Peyer's patch (tissue), 4 donors: ENCODE results near the gene TC2N. TPM values are rescaled to one million over a fixed set of nuclear protein-coding genes. Genes with fewer than 3 reads are reported as not detected.

Experiments used
- DNase-seq, 3 donors: peaks; one replicate each; pipeline ENCODE4 v3.0.0-alpha.2; 2017 to 2019
- H3K27ac ChIP-seq, 4 donors: fragments of 200-600 bp; sonication (generic); one replicate each; pipeline ENCODE4 v1.5.1; 2016 to 2019
- H3K27me3 ChIP-seq, 2 donors: fragments of 200-600 bp; sonication (generic); one replicate each; pipeline ENCODE4 v1.5.1; 2019
- H3K36me3 ChIP-seq, 3 donors: fragments of 200-600 bp; sonication (generic); one replicate each; pipeline ENCODE4 v1.5.1; 2016 to 2019
- H3K4me1 ChIP-seq, 4 donors: fragments of 200-600 bp; sonication (generic); one replicate each; pipeline ENCODE4 v1.5.1; 2016 to 2019
- H3K4me3 ChIP-seq, 4 donors: fragments of 200-600 bp; sonication (generic); 1 replicate in 3 of 4; 2 replicates in 1 of 4; pipeline ENCODE4 v1.5.1; 2016 to 2019; ENCODE audit warnings: mild to moderate bottlenecking in 1 of 4
- H3K9me3 ChIP-seq, 4 donors: fragments of 200-600 bp; sonication (generic); one replicate each; pipeline ENCODE4 v1.5.1; 2016 to 2019; ENCODE audit warnings: mild to moderate bottlenecking in 1 of 4
- CTCF ChIP-seq, 6 experiments: fragments of 450-650 bp in 4 of 6; fragments of 200-600 bp in 2 of 6; sonication (generic) in 1 of 6; IDR thresholded peaks; one replicate each; pipeline ENCODE4 v1.5.1; 2017 to 2019; ENCODE audit warnings: antibody characterized with exemption in 6 of 6, mild to moderate bottlenecking in 3 of 6, moderate library complexity in 1 of 6
- POLR2A ChIP-seq, 2 donors: fragments of 450-650 bp; IDR thresholded peaks; one replicate each; pipeline ENCODE4 v1.5.1; 2017; ENCODE audit warnings: antibody characterized with exemption in 2 of 2, mild to moderate bottlenecking in 2 of 2, moderate library complexity in 2 of 2
- total RNA-seq, 4 donors: library from RNA; depleted of rRNA; stranded (reverse); fragments of >200 nt; gene quantifications; one replicate each; pipeline ENCODE4 v1.1.0, GENCODE V29; 2016

The TC2N gene
- 10 to 100 TPM; 35.2 to 59.4 (median 50.9) TPM for total RNA-seq

GRCh38 chr14:91867316-91867988, at the start of gene TC2N:
TSS of gene TC2N (minus strand) at chr14:91867536. CDS start at chr14:91813769, 53,767 bp downstream.
- TF ChIP-seq POLR2A (IDR thresholded peaks at IDR 0.05) (peak; percentile 26 to 36), CTCF (IDR thresholded peaks at IDR 0.05) (no peak)
- Histone ChIP-seq H3K9me3 (no peaks in the 10 kb centered on the region), H3K27ac (peak within 1 kb of the TSS; percentile 39 to 81 (median 62)), H3K36me3 (no peaks in the 10 kb centered on the region), H3K4me3 (peak within 1 kb of the TSS; percentile 20 to 38 (median 30)), H3K4me1 (peaks cover 0 to 25% (median 10%) of the 10 kb centered on the region in 4 donors), H3K27me3 (no peaks in the 10 kb centered on the region)
- peak in 2 of 3 donors; percentile 38 to 71 for DNase-seq

GRCh38 chr14:91912035-91912434, 44.7 kb upstream of the TC2N start:
- Histone ChIP-seq H3K4me1 (no peaks in the 10 kb centered on the region), H3K36me3 (no peaks in the 10 kb centered on the region), H3K27ac (no peak overlapping the region), H3K9me3 (no peaks in the 10 kb centered on the region), H3K4me3 (no peak overlapping the region), H3K27me3 (no peaks in the 10 kb centered on the region)
- no peak for TF ChIP-seq CTCF (IDR thresholded peaks at IDR 0.05)
- TF ChIP-seq POLR2A (IDR thresholded peaks at IDR 0.05) = no peak
- DNase-seq = no peak

GRCh38 chr14:91911474-91912032, 44.2 kb upstream of the TC2N start:
- peak in 1 of 3 donors; percentile 54 for DNase-seq
- H3K36me3 ChIP-seq = no peaks in the 10 kb centered on the region

GRCh38 chr14:91910196-91910595, 42.9 kb upstream of the TC2N start:
- DNase-seq = no peak
- H3K9me3 ChIP-seq = no peaks in the 10 kb centered on the region
- no peaks in the 10 kb centered on the region for H3K4me1 ChIP-seq
- no peak for TF ChIP-seq CTCF (IDR thresholded peaks at IDR 0.05)
- no peak for TF ChIP-seq POLR2A (IDR thresholded peaks at IDR 0.05)
- no peaks in the 10 kb centered on the region for H3K36me3 ChIP-seq
- H3K27me3 ChIP-seq = no peaks in the 10 kb centered on the region
- H3K4me3 ChIP-seq = no peak overlapping the region
- no peak overlapping the region for H3K27ac ChIP-seq

More at GRCh38 chr14:91911474-91912032, 44.2 kb upstream of the TC2N start:
- no peaks in the 10 kb centered on the region for H3K9me3 ChIP-seq
- no peak overlapping the region for H3K4me3 ChIP-seq
- peak overlapping the region in 1 of 4 donors; percentile 21 for H3K27ac ChIP-seq
- no peaks in the 10 kb centered on the region for H3K27me3 ChIP-seq
- H3K4me1 ChIP-seq = no peaks in the 10 kb centered on the region
- no peak for TF ChIP-seq POLR2A (IDR thresholded peaks at IDR 0.05)
- peak in 4 of 6 experiments; percentile 44 to 59 (median 51) for TF ChIP-seq CTCF (IDR thresholded peaks at IDR 0.05)

GRCh38 chr14:91906374-91906773, 39.0 kb upstream of the TC2N start:
- no peaks in the 10 kb centered on the region for H3K9me3 ChIP-seq
- DNase-seq = no peak
- H3K4me3 ChIP-seq = no peak overlapping the region
- H3K36me3 ChIP-seq = no peaks in the 10 kb centered on the region
- H3K27ac ChIP-seq = no peak overlapping the region
- H3K4me1 ChIP-seq = no peaks in the 10 kb centered on the region
- TF ChIP-seq POLR2A (IDR thresholded peaks at IDR 0.05) = no peak
- TF ChIP-seq CTCF (IDR thresholded peaks at IDR 0.05) = no peak
- no peaks in the 10 kb centered on the region for H3K27me3 ChIP-seq
